ENCODE data around the gene KPNB1. TPM values are rescaled to one million over a fixed set of nuclear protein-coding genes. Genes with fewer than 3 reads are reported as not detected.
A peak's percentile ranks its signal among the peaks of the same experiment; 100 is the strongest.

Gene KPNB1
- total RNA-seq (2014; rRNA removed; shearing (Covaris generic)): 571 and 681 TPM in 2 replicates

DNA sequence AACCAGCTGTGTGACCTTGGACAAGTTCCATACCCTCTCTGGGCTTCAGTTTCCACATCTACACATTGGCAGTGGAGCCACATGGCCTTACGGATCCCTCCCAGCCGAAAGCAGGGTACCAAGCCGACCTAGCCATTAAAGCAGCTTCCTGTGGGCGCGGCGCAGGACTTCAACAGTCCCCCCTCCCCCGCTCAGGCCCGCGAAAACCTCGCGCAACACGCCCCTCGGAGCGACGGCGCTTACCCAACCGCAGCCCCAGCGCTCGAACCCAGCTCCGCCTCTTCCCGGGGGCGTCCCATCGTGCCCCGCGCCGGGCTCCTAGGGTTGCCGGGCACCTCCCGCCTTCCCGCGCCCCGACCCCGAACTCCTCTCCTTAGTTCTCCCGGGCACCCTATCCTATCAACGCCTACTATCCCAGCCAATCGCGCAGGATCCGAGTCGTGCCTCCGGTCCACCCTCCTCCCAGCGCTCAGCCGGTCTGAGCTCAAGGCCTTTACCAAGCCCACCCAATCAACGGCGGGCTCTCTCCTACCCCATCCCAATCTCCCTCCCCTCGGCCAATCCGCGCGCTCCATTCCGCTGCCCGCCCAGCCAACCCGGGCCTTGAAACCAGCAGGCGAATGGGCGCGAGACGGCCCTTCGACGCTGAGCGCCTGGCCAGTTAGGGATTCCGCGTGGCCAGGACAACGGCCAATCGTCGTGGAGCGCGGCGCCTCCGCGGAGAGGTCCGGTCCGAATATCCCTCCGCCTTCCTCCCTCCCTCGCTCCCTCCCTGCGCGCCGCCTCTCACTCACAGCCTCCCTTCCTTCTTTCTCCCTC, at the start of gene KPNB1:
TSS of gene KPNB1 (plus strand) at position 767 of the 819 bp plus-strand sequence. CDS start 326 bp downstream, outside the sequence.
- peak; percentile 100 for DNase-seq (ENCODE audit: low read depth in 1 of 2, low spot score in 2 of 2)
- peaks cover 43% of the 10 kb centered on the region for H3K36me3 ChIP-seq
- H3K4me3 ChIP-seq: peak within 1 kb of the TSS; percentile 50
- H3K9me3 ChIP-seq (replicated peaks): no peaks in the 10 kb centered on the region; the same call in 1 of the 2 replicates
- no peaks in the 10 kb centered on the region for H3K27me3 ChIP-seq (replicated peaks)
- H3K4me1 ChIP-seq (replicated peaks): peaks cover 31% of the 10 kb centered on the region
- peak within 1 kb of the TSS; percentile 78 for H3K27ac ChIP-seq

GRCh38 chr17:47603830-47604597, 45.7 kb upstream of the KPNB1 start:
- H3K36me3 ChIP-seq: peaks cover 76% of the 10 kb centered on the region

DNA sequence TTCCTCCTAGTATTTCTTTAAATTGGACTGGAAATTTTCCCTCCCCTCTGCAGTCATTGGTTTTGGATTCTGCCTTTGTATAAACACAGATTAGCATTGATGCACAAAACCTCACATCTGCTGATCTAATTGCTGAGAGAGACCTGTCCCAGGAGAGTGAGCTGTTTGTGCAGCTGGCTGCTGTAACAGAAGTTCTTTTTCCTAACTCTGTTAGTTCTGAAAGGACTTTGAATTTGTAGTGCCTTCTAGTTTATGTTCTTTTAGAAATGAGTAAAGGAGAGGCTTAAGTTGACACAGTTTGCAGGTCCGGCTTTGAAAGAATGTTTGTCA, 45.2 kb upstream of the KPNB1 start:
- H3K36me3 ChIP-seq: peaks cover 77% of the 10 kb centered on the region
- peak overlapping the region; percentile 44 for H3K27ac ChIP-seq

More at GRCh38 chr17:47603830-47604597, 45.7 kb upstream of the KPNB1 start:
- no peaks in the 10 kb centered on the region for H3K27me3 ChIP-seq (replicated peaks)
- no peak for DNase-seq (ENCODE audit: low read depth in 1 of 2, low spot score in 2 of 2)
- peaks cover 26% of the 10 kb centered on the region for H3K4me1 ChIP-seq (replicated peaks)
- H3K9me3 ChIP-seq (replicated peaks): no peaks in the 10 kb centered on the region
- no peak overlapping the region for H3K4me3 ChIP-seq
- H3K27ac ChIP-seq: peak overlapping the region; percentile 44

DNA sequence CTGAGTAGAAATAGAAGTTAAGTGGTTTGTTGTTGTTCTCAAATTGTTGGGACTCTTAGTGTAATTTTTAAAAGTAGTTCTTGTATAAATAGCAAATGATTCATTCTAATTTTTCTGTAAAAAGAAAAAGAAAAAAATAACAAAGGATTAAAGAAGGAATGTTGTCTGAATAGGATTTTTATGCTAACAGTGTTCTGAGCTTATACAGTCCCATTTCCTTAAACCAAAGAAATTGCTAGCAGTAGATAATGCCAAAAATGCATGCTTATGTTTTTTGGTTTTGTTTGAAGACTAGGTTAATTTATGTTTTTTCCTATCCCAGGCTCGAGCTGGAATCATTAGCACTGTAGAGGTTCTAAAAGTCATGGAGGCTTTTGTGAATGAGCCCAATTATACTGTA, 44.7 kb upstream of the KPNB1 start:
- no peaks in the 10 kb centered on the region for H3K27me3 ChIP-seq (replicated peaks)
- no peaks in the 10 kb centered on the region for H3K9me3 ChIP-seq (replicated peaks)
- peak overlapping the region; percentile 44 for H3K27ac ChIP-seq
- peaks cover 26% of the 10 kb centered on the region for H3K4me1 ChIP-seq (replicated peaks)
- peaks cover 75% of the 10 kb centered on the region for H3K36me3 ChIP-seq
- peak in 1 of 2 experiments; percentile 74 for DNase-seq (ENCODE audit: low read depth in 1 of 2, low spot score in 2 of 2)
- H3K4me3 ChIP-seq: no peak overlapping the region

More for the DNA sequence above, 45.2 kb upstream of the KPNB1 start:
- no peaks in the 10 kb centered on the region for H3K27me3 ChIP-seq (replicated peaks)
- DNase-seq (ENCODE audit: low read depth in 1 of 2, low spot score in 2 of 2): no peak
- no peaks in the 10 kb centered on the region for H3K9me3 ChIP-seq (replicated peaks)
- H3K4me1 ChIP-seq (replicated peaks): peaks cover 26% of the 10 kb centered on the region
- H3K4me3 ChIP-seq: no peak overlapping the region

DNA sequence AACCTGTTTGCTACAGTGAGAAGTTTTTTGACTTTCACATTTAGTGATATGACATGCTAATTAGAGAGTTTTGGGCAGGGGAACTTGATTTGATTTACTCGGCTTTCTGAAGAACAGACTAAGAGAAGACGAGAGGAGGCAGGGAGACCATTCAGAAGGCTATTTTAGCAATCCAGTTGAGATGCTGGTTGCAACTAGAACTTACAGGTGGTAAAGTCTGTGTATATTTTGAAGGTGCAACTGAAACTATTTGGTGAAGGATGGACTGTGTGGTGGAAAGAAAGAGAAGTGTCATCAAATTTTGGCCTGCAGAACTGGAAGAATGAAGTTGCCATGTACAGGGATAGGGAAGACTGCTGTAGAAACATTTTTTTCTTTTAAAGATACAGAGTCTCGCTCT, 42.2 kb upstream of the KPNB1 start:
- Histone ChIP-seq H3K4me1 (replicated peaks) (peaks cover 38% of the 10 kb centered on the region), H3K27ac (no peak overlapping the region), H3K9me3 (replicated peaks) (no peaks in the 10 kb centered on the region), H3K4me3 (no peak overlapping the region), H3K36me3 (peaks cover 71% of the 10 kb centered on the region), H3K27me3 (replicated peaks) (no peaks in the 10 kb centered on the region)
- DNase-seq (ENCODE audit: low read depth in 1 of 2, low spot score in 2 of 2): no peak

GRCh38 chr17:47611372-47612350, 38.1 kb upstream of the KPNB1 start:
- Histone ChIP-seq H3K27ac (no peak overlapping the region), H3K36me3 (peaks cover 77% of the 10 kb centered on the region), H3K4me1 (replicated peaks) (peaks cover 18% of the 10 kb centered on the region), H3K9me3 (replicated peaks) (no peaks in the 10 kb centered on the region), H3K27me3 (replicated peaks) (no peaks in the 10 kb centered on the region), H3K4me3 (no peak overlapping the region)
- no peak for DNase-seq (ENCODE audit: low read depth in 1 of 2, low spot score in 2 of 2)

- DNase-seq (ENCODE audit: low read depth in 1 of 2, low spot score in 2 of 2): peak in 1 of 2 experiments; percentile 60
- peaks cover 78% of the 10 kb centered on the region for H3K36me3 ChIP-seq
These were observed 33.8 kb upstream of the KPNB1 start for GRCh38 chr17:47615766-47616424.

DNA sequence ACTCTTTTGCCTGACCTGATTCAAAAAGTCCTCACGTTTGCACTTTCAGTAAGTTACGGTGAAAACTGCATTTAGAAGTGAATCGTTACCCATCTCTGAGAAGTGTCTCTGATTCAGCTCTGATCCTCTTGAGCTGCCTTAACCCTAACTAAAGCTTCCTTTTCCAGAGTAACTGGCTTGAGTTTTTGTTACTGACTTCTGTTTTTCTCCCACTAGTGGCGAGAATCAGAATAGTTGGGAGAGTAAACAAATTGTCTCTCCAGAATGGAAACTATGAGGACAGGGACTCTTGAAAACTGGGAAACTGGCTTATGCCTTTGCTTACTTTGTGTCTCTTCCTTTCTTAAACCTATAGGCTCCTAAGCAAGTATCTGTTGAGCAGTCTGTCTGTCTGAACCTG, 31.3 kb upstream of the KPNB1 start:
- Histone ChIP-seq H3K27me3 (replicated peaks) (no peaks in the 10 kb centered on the region), H3K36me3 (peaks cover 67% of the 10 kb centered on the region), H3K4me1 (replicated peaks) (peaks cover 33% of the 10 kb centered on the region), H3K4me3 (no peak overlapping the region), H3K27ac (no peak overlapping the region), H3K9me3 (replicated peaks) (no peaks in the 10 kb centered on the region)
- DNase-seq (ENCODE audit: low read depth in 1 of 2, low spot score in 2 of 2): no peak

More at GRCh38 chr17:47615766-47616424, 33.8 kb upstream of the KPNB1 start:
- H3K27ac ChIP-seq: no peak overlapping the region
- H3K9me3 ChIP-seq (replicated peaks): no peaks in the 10 kb centered on the region
- no peak overlapping the region for H3K4me3 ChIP-seq
- H3K4me1 ChIP-seq (replicated peaks): peaks cover 25% of the 10 kb centered on the region
- H3K27me3 ChIP-seq (replicated peaks): no peaks in the 10 kb centered on the region

DNA sequence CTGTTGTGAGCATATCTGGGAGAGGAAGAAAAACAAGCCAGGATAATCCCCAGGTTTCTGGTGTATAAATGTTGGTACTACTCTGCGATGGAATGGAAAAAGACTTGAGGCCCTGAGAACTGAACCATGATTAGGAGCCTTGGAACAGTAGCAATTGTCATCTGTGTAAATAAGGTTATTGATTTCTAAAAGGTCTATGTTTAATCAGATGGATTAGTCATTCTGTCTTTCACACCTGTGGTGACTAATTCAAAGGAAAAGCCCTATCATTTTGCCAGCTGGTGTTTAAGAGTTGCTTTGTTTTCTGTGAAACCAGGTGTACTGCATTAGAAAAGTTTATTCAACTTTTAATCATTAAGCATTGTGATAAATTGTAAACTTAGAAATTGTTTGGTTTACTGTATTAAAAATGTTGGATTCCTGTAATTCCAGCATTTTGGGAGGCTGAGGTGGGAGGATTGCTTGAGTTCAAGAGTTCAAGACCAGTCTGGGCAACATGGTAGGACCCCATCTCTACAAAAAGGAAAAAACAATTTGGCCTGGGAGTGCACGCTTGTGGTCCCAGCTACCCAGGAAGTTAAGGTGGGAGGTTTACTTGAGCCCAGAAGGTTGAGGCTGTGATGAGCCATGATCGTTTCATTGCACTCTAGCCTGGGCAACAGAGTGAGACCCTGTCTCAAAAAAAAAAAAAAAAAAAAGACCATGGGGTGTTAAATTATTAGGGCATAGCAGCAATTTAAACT, 29.0 kb upstream of the KPNB1 start:
- no peak overlapping the region for H3K4me3 ChIP-seq
- DNase-seq (ENCODE audit: low read depth in 1 of 2, low spot score in 2 of 2): no peak
- H3K27me3 ChIP-seq (replicated peaks): no peaks in the 10 kb centered on the region
- H3K4me1 ChIP-seq (replicated peaks): peaks cover 31% of the 10 kb centered on the region
- peaks cover 61% of the 10 kb centered on the region for H3K36me3 ChIP-seq
- H3K9me3 ChIP-seq (replicated peaks): no peaks in the 10 kb centered on the region
- peak overlapping the region; percentile 77; the same call in 1 of the 2 replicates for H3K27ac ChIP-seq

GRCh38 chr17:47621293-47622179, 28.2 kb upstream of the KPNB1 start:
- peaks cover 31% of the 10 kb centered on the region for H3K4me1 ChIP-seq (replicated peaks)
- no peaks in the 10 kb centered on the region for H3K27me3 ChIP-seq (replicated peaks)
- H3K9me3 ChIP-seq (replicated peaks): no peaks in the 10 kb centered on the region
- DNase-seq (ENCODE audit: low read depth in 1 of 2, low spot score in 2 of 2): peak; percentile 93 to 96
- H3K36me3 ChIP-seq: peaks cover 60% of the 10 kb centered on the region
- H3K4me3 ChIP-seq: no peak overlapping the region
- peak overlapping the region; percentile 77 for H3K27ac ChIP-seq

- no peak overlapping the region for H3K4me3 ChIP-seq
- H3K36me3 ChIP-seq: peaks cover 56% of the 10 kb centered on the region
- H3K27me3 ChIP-seq (replicated peaks): no peaks in the 10 kb centered on the region
- peaks cover 31% of the 10 kb centered on the region for H3K4me1 ChIP-seq (replicated peaks)
- no peak for DNase-seq (ENCODE audit: low read depth in 1 of 2, low spot score in 2 of 2)
- no peaks in the 10 kb centered on the region for H3K9me3 ChIP-seq (replicated peaks)
- peak overlapping the region; percentile 77 for H3K27ac ChIP-seq
These were observed 27.6 kb upstream of the KPNB1 start for GRCh38 chr17:47622180-47622549.

DNA sequence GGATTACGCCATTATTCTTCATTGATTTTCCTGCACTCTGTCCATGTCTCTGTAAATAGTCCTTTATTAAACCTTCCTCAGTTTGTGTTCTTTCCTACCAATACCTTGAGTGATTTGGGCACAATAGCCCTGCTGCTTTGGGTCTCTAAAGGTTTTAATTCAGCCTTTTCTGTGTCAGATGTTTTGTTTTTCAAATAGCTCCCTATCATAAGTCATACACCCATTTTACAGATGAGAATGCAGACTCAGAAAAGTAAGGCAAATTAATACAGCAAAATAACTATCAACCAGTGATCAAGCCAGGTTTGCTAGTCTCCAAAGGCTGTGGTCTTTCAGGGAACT, 25.0 kb upstream of the KPNB1 start:
- H3K9me3 ChIP-seq (replicated peaks): no peaks in the 10 kb centered on the region
- no peaks in the 10 kb centered on the region for H3K27me3 ChIP-seq (replicated peaks)
- peaks cover 38% of the 10 kb centered on the region for H3K36me3 ChIP-seq
- H3K4me3 ChIP-seq: no peak overlapping the region
- H3K4me1 ChIP-seq (replicated peaks): peaks cover 31% of the 10 kb centered on the region
- no peak overlapping the region for H3K27ac ChIP-seq
- DNase-seq (ENCODE audit: low read depth in 1 of 2, low spot score in 2 of 2): no peak

Data from SJSA1 (cell line).